HepG2 (cell line): ENCODE results near the gene CAMSAP3. TPM values are rescaled to one million over a fixed set of nuclear protein-coding genes. Genes with fewer than 3 reads are reported as not detected.

Experiments
- ATAC-seq: fragments of 200-7000 bp; cut with Tn5 transposase; 3 replicates; pipeline ENCODE4 v1.9.1; 2020; ENCODE audit warnings: mild to moderate bottlenecking, moderate library complexity
- BruUV-seq: library from RNA; stranded (reverse); fragments of 400-500 nt; replicated peaks from 2 replicates; lab custom pipeline; 2021; lab: Mats Ljungman, UMichigan
- CTCF ChIA-PET: fragments of 300-600 bp; formaldehyde crosslinking; extraction: SDS; loops from one replicate; lab custom pipeline; 2021; ENCODE audit warnings: low total read pairs, inconsistent platforms, low intra/inter-chr PET ratio; lab: Yijun Ruan, JAX
- POLR2A ChIA-PET: fragments of 350-600 bp; sonication (Branson Sonifier 250); formaldehyde crosslinking; loops from one replicate; lab custom pipeline; 2020; ENCODE audit warnings: antibody characterized with exemption, inconsistent platforms; lab: Yijun Ruan, JAX
- DNase-seq: peaks from one replicate; pipeline ENCODE4 v3.0.0-alpha.2; 2015; ENCODE audit warnings: low spot score
- FAIRE-seq: peaks from 3 replicates; lab custom pipeline; 2011; peaks lifted over from hg19 to GRCh38; lab: Jason Lieb, UNC
- H2AFZ ChIP-seq: one replicate; pipeline ENCODE4 v1.6.1; 2011; ENCODE audit warnings: low read length, inconsistent platforms
- H3K27ac ChIP-seq: fragments of 300-600 bp; 3 replicates; pipeline ENCODE4 v1.8.0; 2011; ENCODE audit warnings: mixed run types, mild to moderate bottlenecking, mixed read lengths, low read length, inconsistent platforms; ENCODE audit not compliant: insufficient read depth; ENCODE audit errors: extremely low read length
- H3K27me3 ChIP-seq, 2 experiments: fragments of 200-600 bp in 1 of 2; 2 replicates in 1 of 2; 3 replicates in 1 of 2; pipeline versions ENCODE4 v1.6.0 to v1.8.0; 2011; ENCODE audit warnings: low read length in 2 of 2, mild to moderate bottlenecking in 2 of 2, moderate library complexity in 2 of 2, inconsistent platforms in 1 of 2; ENCODE audit not compliant: insufficient read depth in 2 of 2, control insufficient read depth in 1 of 2
- H3K36me3 ChIP-seq, 2 experiments: fragments of 200-600 bp in 1 of 2; replicated peaks in 1 of 2; 2 replicates in 1 of 2; 3 replicates in 1 of 2; pipeline versions ENCODE4 v1.5.1 to v1.8.0; 2011; ENCODE audit warnings: low read length in 2 of 2, inconsistent platforms in 1 of 2; ENCODE audit not compliant: insufficient read depth in 2 of 2, control insufficient read depth in 1 of 2
- H3K4me1 ChIP-seq: 2 replicates; pipeline ENCODE4 v1.5.1; 2012; ENCODE audit warnings: low read length, inconsistent platforms; ENCODE audit not compliant: insufficient read depth
- H3K4me2 ChIP-seq: 2 replicates; pipeline ENCODE4 v1.6.0; 2011; ENCODE audit warnings: low read depth, low read length, inconsistent platforms
- H3K4me3 ChIP-seq, 3 experiments: fragments of 200-600 bp in 1 of 3; sonication (generic), shearing (Covaris generic) in 1 of 3; replicated peaks in 1 of 3; 2 replicates each; pipeline ENCODE4 v1.5.1; 2011 to 2016; ENCODE audit warnings: low read length in 3 of 3, inconsistent platforms in 2 of 3, low read depth in 2 of 3, mild to moderate bottlenecking in 2 of 3, control low read depth in 1 of 3, mixed read lengths in 1 of 3; ENCODE audit not compliant: insufficient read depth in 1 of 3
- H3K79me2 ChIP-seq: one replicate; pipeline ENCODE4 v1.6.1; 2011; ENCODE audit warnings: low read length, inconsistent platforms; ENCODE audit not compliant: insufficient read depth
- H3K9ac ChIP-seq: 2 replicates; pipeline ENCODE4 v1.6.0; 2011; ENCODE audit warnings: mild to moderate bottlenecking, low read depth, low read length, inconsistent platforms; ENCODE audit not compliant: insufficient read depth
- H3K9me3 ChIP-seq: 2 replicates; pipeline ENCODE4 v1.5.1; 2012; ENCODE audit warnings: mild to moderate bottlenecking, low read length
- H4K20me1 ChIP-seq: 2 replicates; pipeline ENCODE4 v1.6.0; 2011; ENCODE audit warnings: inconsistent platforms, mild to moderate bottlenecking, low read length, moderate library complexity; ENCODE audit not compliant: insufficient read depth
- ERF ChIP-seq: IDR thresholded peaks from 2 replicates; pipeline ENCODE4 v1.6.1; 2018; ENCODE audit warnings: missing biosample characterization, missing genetic modification reagents
- HOXA3 ChIP-seq: sonication (generic); formaldehyde crosslinking; IDR thresholded peaks from 2 replicates; pipeline ENCODE4 v1.5.0; 2020; ENCODE audit warnings: missing genetic modification reagents
- MATR3 ChIP-seq: sonication (generic); formaldehyde crosslinking; IDR thresholded peaks from 2 replicates; pipeline ENCODE4 v1.4.0; 2020; ENCODE audit warnings: missing genetic modification reagents
- MED1 ChIP-seq: sonication (generic); formaldehyde crosslinking; IDR thresholded peaks from 2 replicates; pipeline ENCODE4 v1.4.0; 2020; ENCODE audit warnings: missing genetic modification reagents
- NFYB ChIP-seq: sonication (generic); formaldehyde crosslinking; IDR thresholded peaks from 2 replicates; pipeline ENCODE4 v1.4.0; 2020; ENCODE audit warnings: missing genetic modification reagents
- PRDM10 ChIP-seq: sonication (generic); formaldehyde crosslinking; IDR thresholded peaks from 2 replicates; pipeline ENCODE4 v1.4.0; 2020; ENCODE audit warnings: low read depth, missing genetic modification reagents
- ZNF589 ChIP-seq: sonication (generic); formaldehyde crosslinking; conservative IDR thresholded peaks from 2 replicates; pipeline ENCODE4 v1.8.0; 2022; ENCODE audit warnings: mild to moderate bottlenecking, moderate library complexity, missing genetic modification reagents
- ZNF839 ChIP-seq: sonication (generic); formaldehyde crosslinking; IDR thresholded peaks from 2 replicates; pipeline ENCODE4 v1.4.0; 2020; ENCODE audit warnings: missing genetic modification reagents, mild to moderate bottlenecking, borderline replicate concordance
- WGBS: methylation state at CpG from one replicate; pipeline ENCODE4 v1.1.6; 2017; ENCODE audit warnings: low lambda C conversion rate; 5-methylcytosine and 5-hydroxymethylcytosine counted together
- in situ Hi-C: cut with HindIII; loops from 2 replicates; pipeline ENCODE4 v1.10.0; 2017; ENCODE audit warnings: low pct_unique_long_range_greater_than_20kb; ENCODE audit not compliant: extremely low pct_ligation_motif_present
- intact Hi-C: fragments of 100-400 bp; cut with micrococcal nuclease; formaldehyde crosslinking; loops from one replicate; pipeline ENCODE4 v1.10.0; 2022; ENCODE audit not compliant: unreplicated experiment
- polyA plus RNA-seq, 8 experiments: library from polyadenylated mRNA; depleted of rRNA in 3 of 8; stranded (reverse) in 7 of 8; unstranded in 1 of 8; fragments of >200 nt; fragmentation: Illumina TruSeq in 4 of 8; extraction: Trizol in 4 of 8; gene quantifications; 2 replicates each; pipeline versions ENCODE4 v1.2.1 to v1.2.3, GENCODE V29; 2011 to 2016; ENCODE audit warnings: low read depth in 4 of 8, missing spikeins in 1 of 8, mixed read lengths in 1 of 8; ENCODE audit not compliant: insufficient read depth in 1 of 8
- total RNA-seq, 5 experiments: library from RNA; depleted of rRNA; stranded (reverse); fragments of >200 nt; fragmentation: Illumina TruSeq; extraction: Trizol; gene quantifications; 2 replicates each; pipeline ENCODE4 v1.2.3, GENCODE V29; 2016; ENCODE audit warnings: low read depth in 1 of 5
- TF ChIP-seq, protein P1 (sequence below): sonication (generic); formaldehyde crosslinking; IDR thresholded peaks from 2 replicates; pipeline ENCODE4 v1.4.0; 2020; ENCODE audit warnings: missing genetic modification reagents

Gene CAMSAP3
- total and polyA plus RNA-seq, 2 of the 13 experiments (the other 11 are each of a cell fraction or from before 2014, with no cell fraction given) = 10.8 to 11.8 TPM

DNA sequence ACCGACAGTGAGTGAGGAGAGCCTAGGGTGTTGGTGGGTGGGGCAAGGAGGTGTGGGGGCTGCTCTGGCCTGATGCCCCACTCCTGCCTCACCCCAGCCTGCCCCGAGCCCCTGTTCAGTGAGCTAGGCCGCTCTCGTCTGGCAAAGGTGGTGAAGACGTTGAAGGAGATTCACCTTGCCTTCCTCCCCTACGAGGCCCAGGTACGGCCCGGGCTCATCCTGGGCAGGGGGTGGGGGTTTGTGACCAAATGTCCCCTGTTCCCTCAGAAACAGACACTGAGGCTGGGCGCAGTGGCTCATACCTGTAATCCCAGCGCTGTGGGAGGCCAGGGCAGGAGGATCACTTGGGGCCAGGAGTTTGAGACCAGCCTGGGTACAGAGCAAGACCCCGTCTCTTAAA is 45.1 kb downstream of the CAMSAP3 start:
- no TSS peak for BruUV-seq
- no peak overlapping the region for H3K27ac ChIP-seq
- ATAC-seq = no peak
- H3K79me2 ChIP-seq = peaks cover 7% of the 10 kb centered on the region
- no peak for DNase-seq
- ChIA-PET POLR2A (interaction anchor here (1.0 to 1.2 kb wide), 2 partner anchors 11 to 45 kb away, joined by 4 to 5 read pairs; partner anchors contain the start of gene CAMSAP3), CTCF (no interaction called here)
- in situ Hi-C loops (no loop called here), intact Hi-C loops (no loop called here)
- no peak for FAIRE-seq
- 98% methylated on average over 9 of the region's 11 CpGs for WGBS
- H3K9ac ChIP-seq = no peak overlapping the region
- H3K4me2 ChIP-seq = no peak overlapping the region
- no peaks in the 10 kb centered on the region for H3K9me3 ChIP-seq
- H4K20me1 ChIP-seq = no peaks in the 10 kb centered on the region; the same call in 1 of the 2 replicates
- peaks cover 18% of the 10 kb centered on the region for H3K4me1 ChIP-seq
- no peaks in the 10 kb centered on the region; a peak in 1 of 5 replicates for H3K36me3 ChIP-seq
- no peak overlapping the region for H3K4me3 ChIP-seq
- no peak overlapping the region for H2AFZ ChIP-seq
- no peaks in the 10 kb centered on the region; a peak in 1 of 5 replicates for H3K27me3 ChIP-seq
- TF ChIP-seq NFYB (CRISPR knock-in tag) = no peak
- TF ChIP-seq HOXA3 (CRISPR knock-in tag) = no peak
- TF ChIP-seq MED1 (CRISPR knock-in tag) = no peak
- TF ChIP-seq ZNF839 = no peak

DNA sequence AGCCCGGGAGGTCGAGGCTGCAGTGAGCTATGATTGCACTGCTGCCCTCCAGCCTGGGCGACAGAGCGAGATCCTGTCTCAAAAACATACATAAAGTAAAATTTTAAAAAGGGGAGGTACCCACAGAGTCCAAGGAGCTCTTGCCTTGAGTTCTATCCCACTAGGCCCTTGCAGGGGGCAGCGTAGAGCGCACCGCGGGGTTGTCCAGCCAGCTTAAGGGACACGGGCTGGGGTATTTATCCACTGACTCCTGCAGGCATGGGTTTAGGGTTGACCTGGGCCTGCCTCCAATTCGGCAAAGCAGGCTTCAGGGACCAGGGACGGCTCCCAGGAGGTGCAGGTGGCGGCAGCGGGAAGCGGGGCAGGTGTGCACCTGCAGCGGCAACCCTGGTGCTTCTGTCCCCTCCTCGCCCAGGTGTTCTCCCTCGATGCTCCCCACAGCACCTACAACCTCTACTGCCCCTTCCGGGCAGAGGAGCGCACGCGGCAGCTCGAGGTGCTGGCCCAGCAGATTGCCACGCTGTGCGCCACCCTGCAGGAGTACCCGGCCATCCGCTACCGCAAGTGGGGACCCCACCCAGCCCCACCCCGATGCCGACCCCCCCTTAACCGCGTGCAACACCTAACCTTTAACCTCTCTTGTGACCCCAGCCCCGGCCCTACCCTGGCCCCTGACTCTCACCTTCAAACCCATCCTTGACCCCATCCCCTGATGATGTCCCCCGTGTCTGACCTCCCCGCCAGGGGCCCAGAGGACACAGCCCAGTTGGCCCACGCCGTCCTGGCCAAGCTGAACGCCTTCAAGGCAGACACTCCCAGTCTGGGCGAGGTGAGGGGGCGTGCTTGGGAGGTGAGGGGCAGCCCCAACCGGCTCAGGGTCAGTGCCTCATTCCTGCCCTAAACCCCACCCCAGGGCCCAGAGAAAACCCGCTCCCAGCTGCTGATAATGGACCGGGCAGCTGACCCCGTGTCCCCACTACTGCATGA is 45.9 kb downstream of the CAMSAP3 start:
- FAIRE-seq (no peak), ATAC-seq (no peak), DNase-seq (no peak)
- Histone ChIP-seq H3K27ac (no peak overlapping the region), H3K9ac (no peak overlapping the region), H4K20me1 (no peaks in the 10 kb centered on the region; the same call in 1 of the 2 replicates), H3K9me3 (no peaks in the 10 kb centered on the region), H3K36me3 (no peaks in the 10 kb centered on the region; a peak in 1 of 5 replicates), H3K4me1 (peaks cover 10% of the 10 kb centered on the region), H3K79me2 (peaks cover 7% of the 10 kb centered on the region), H3K4me3 (no peak overlapping the region), H2AFZ (no peak overlapping the region), H3K4me2 (no peak overlapping the region), H3K27me3 (no peaks in the 10 kb centered on the region; a peak in 1 of 5 replicates)
- BruUV-seq = no TSS peak
- 89% methylated on average over 27 of the region's 43 CpGs for WGBS
- in situ Hi-C loops (no loop called here), intact Hi-C loops (no loop called here)
- ChIA-PET POLR2A (interaction anchor here (1.0 to 1.2 kb wide), 2 partner anchors 11 to 46 kb away, joined by 4 to 5 read pairs; partner anchors contain the start of gene CAMSAP3), CTCF (no interaction called here)
- TF ChIP-seq MATR3 (CRISPR knock-in tag) = no peak
- TF ChIP-seq ERF (CRISPR knock-in tag) = no peak
- TF ChIP-seq PRDM10 (CRISPR knock-in tag) = no peak
- TF ChIP-seq ZNF589 (CRISPR knock-in tag) = no peak
- TF ChIP-seq, protein P1, sequence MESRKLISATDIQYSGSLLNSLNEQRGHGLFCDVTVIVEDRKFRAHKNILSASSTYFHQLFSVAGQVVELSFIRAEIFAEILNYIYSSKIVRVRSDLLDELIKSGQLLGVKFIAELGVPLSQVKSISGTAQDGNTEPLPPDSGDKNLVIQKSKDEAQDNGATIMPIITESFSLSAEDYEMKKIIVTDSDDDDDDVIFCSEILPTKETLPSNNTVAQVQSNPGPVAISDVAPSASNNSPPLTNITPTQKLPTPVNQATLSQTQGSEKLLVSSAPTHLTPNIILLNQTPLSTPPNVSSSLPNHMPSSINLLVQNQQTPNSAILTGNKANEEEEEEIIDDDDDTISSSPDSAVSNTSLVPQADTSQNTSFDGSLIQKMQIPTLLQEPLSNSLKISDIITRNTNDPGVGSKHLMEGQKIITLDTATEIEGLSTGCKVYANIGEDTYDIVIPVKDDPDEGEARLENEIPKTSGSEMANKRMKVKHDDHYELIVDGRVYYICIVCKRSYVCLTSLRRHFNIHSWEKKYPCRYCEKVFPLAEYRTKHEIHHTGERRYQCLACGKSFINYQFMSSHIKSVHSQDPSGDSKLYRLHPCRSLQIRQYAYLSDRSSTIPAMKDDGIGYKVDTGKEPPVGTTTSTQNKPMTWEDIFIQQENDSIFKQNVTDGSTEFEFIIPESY (CRISPR knock-in tag) = 0 out of 2 replicates have a peak, but pooled peaks have one; percentile 7
